NCI-H146 (cell line): ENCODE results near the gene RSF1.
"Not testable (repeated sequence)": the region's sequence is repeated elsewhere in the genome, so short reads cannot be mapped to it uniquely, and the experiment has no call there.

Experiments
- DNase-seq: peaks from one replicate; lab custom pipeline; 2025; lab: John Stamatoyannopoulos, UW

The RSF1 gene

GRCh38 chr11:77820565-77821348 lies at the start of gene RSF1, which contains the start of gene AAMDC:
Gene RSF1 (minus strand): TSS chr11:77820722. CDS start chr11:77820714, 8 bp downstream.
Gene AAMDC (plus strand): TSS chr11:77821144. CDS start chr11:77842497, 21,353 bp downstream.
- peak; percentile 99 for DNase-seq

- DNase-seq: no peak
Observed at GRCh38 chr11:77868744-77869143, 48.2 kb upstream of the RSF1 start.

- no peak for DNase-seq
Observed at GRCh38 chr11:77866336-77866735, 45.8 kb upstream of the RSF1 start.

GRCh38 chr11:77865805-77866204 lies 45.3 kb upstream of the RSF1 start:
- DNase-seq: no peak

- DNase-seq: not testable (repeated sequence)
Observed at GRCh38 chr11:77861444-77861843, 40.9 kb upstream of the RSF1 start.

GRCh38 chr11:77857906-77858457 lies 37.5 kb upstream of the RSF1 start:
- DNase-seq: not testable (repeated sequence)

- DNase-seq: no peak
Observed at GRCh38 chr11:77854838-77855237, 34.3 kb upstream of the RSF1 start.

- no peak for DNase-seq
Observed at GRCh38 chr11:77851503-77851902, 31.0 kb upstream of the RSF1 start.

GRCh38 chr11:77843700-77844099 lies 23.2 kb upstream of the RSF1 start:
- DNase-seq: not testable (repeated sequence)

GRCh38 chr11:77842441-77843121 lies 22.1 kb upstream of the RSF1 start:
- DNase-seq: no peak

- DNase-seq: no peak
Observed at GRCh38 chr11:77833302-77833701, 12.8 kb upstream of the RSF1 start.

- no peak for DNase-seq
Observed at GRCh38 chr11:77828926-77829325, 8.4 kb upstream of the RSF1 start.

GRCh38 chr11:77823775-77824174 lies 3.3 kb upstream of the RSF1 start:
- DNase-seq: no peak

GRCh38 chr11:77822126-77822525 lies 1.6 kb upstream of the RSF1 start:
- not testable (repeated sequence) for DNase-seq

- peak; percentile 52 for DNase-seq
Observed at GRCh38 chr11:77821349-77821851, 878 bp upstream of the RSF1 start.

- peak; percentile 78 for DNase-seq
Observed at GRCh38 chr11:77819921-77820564, 479 bp downstream of the RSF1 start.

- peak; percentile 82 for DNase-seq
Observed at GRCh38 chr11:77819411-77819920, 1.1 kb downstream of the RSF1 start.

GRCh38 chr11:77815459-77815858 lies 5.1 kb downstream of the RSF1 start:
- DNase-seq: no peak

GRCh38 chr11:77814848-77815247 lies 5.7 kb downstream of the RSF1 start:
- no peak for DNase-seq

GRCh38 chr11:77813256-77813655 lies 7.3 kb downstream of the RSF1 start:
- no peak for DNase-seq

- DNase-seq: no peak
Observed at GRCh38 chr11:77806993-77807392, 13.5 kb downstream of the RSF1 start.

- DNase-seq: no peak
Observed at GRCh38 chr11:77806415-77806814, 14.1 kb downstream of the RSF1 start.
